ENCODE measurements around the gene SELE.

The SELE gene, protein sequence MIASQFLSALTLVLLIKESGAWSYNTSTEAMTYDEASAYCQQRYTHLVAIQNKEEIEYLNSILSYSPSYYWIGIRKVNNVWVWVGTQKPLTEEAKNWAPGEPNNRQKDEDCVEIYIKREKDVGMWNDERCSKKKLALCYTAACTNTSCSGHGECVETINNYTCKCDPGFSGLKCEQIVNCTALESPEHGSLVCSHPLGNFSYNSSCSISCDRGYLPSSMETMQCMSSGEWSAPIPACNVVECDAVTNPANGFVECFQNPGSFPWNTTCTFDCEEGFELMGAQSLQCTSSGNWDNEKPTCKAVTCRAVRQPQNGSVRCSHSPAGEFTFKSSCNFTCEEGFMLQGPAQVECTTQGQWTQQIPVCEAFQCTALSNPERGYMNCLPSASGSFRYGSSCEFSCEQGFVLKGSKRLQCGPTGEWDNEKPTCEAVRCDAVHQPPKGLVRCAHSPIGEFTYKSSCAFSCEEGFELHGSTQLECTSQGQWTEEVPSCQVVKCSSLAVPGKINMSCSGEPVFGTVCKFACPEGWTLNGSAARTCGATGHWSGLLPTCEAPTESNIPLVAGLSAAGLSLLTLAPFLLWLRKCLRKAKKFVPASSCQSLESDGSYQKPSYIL

DNA sequence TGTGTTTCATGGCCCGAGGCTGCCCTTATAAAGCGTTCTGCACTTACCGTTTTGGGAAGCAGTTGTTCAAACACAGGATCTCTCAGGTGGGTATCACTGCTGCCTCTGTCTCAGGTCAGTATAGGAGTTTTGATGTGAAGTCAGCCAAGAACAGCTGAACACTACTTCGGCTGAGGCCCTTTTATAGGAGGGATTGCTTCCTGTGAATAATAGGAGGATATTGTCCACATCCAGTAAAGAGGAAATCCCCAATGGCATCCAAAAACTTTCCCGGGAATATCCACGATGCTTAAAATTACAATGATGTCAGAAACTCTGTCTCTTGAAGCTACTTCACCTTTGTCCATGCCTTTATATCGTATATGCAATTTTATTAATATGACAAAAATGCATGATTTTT is at the start of gene SELE:
Gene SELE, minus strand, starts transcription at position 156 of the 400 bp plus-strand sequence. CDS start 467 bp downstream, outside the sequence.
- DNase-seq, result no peak

DNA sequence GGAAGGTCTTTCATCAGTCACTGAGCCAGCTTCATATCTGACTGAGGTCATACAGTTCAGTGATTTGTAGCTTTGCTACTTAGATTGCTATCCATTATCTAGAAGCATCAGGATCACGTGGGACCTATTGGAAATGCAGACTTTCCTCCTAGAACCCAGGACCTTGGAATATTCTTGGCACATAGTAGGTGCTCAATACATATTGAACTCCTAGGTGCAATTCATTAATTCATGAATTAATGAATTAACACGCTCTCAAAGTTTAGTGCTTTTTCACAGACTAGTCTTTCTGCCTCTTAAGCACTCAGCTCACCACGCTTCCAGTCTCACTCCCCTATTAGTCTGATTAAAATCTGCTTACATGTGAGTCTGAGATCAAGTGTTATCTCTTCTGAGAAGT is 48.7 kb upstream of the SELE start:
- DNase-seq, result no peak

DNA sequence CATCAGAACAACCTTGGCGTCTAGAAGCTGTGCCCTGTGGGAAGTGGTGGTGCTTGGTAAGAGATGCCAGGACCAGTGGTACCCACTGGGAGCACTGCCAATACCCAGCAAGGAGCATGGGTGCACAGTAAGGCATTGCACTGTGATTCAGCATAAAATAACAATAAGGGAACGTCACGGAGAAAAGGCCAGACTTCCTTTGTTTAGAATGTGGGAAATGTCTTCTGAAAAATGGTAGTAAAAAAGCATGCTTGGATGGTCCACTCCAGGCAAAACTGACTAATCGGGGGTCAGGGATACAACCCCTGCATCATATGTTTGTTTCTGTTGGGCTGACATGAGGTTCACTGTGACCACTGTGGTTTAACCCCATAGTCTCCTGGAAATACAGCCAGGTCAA is 46.1 kb upstream of the SELE start:
- no peak for DNase-seq

DNA sequence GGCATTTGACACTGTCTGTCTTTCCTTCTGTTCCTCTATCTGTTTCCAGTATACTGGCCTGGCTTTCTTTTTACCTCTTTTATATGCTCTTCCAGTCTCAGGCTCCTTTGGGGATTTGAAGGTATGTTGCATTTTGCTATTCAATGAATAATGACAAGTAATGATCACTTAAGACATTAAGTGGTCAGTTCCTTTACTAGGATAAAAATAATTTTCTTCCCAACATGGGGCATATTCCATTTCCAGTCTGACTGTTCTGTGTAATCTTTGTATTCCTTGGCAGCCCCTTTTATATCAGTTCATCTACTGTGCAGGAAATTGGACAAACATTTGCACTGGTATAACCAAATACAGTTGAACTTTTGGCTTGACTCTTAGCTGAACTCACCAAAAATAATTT is 45.3 kb upstream of the SELE start:
- DNase-seq, result no peak

DNA sequence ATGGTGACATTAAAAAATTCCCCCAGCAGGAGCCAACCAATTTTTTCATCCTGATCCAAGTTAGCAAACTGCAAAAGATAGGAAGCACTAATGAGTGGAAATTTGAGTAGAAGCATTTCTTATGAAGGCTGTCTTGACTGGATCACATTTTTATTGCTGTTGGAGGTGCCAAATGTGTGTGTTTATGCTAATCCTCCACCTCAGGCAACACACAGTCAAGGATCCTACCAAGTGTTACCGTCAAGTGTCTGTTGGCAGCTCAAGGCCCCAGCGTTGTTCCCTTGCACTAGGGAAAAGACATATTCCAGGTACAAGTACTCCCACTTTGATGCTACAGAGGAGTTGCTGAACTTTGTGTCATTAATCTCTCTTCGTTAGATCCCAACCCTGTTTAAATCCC is 42.6 kb upstream of the SELE start:
- no peak for DNase-seq

DNA sequence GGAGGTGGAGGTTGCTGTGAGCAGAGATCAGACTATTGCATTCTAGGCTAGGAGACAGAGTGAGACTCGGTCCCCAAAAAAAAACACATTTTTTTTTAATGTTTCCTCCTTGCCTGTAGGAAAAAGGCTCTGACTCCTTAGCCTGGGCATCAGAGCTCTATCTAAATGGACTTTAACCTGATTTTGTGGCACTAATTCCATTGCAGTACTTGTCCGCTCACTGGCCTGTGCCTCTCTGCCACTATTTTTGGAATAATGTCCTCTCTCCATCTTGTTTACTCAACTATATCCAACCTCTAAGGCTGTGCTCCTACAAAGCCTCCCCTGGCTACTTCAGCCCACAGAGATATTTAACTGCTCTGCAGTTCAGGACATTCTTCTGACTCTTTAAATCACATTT is 34.3 kb upstream of the SELE start:
- DNase-seq, result no peak

DNA sequence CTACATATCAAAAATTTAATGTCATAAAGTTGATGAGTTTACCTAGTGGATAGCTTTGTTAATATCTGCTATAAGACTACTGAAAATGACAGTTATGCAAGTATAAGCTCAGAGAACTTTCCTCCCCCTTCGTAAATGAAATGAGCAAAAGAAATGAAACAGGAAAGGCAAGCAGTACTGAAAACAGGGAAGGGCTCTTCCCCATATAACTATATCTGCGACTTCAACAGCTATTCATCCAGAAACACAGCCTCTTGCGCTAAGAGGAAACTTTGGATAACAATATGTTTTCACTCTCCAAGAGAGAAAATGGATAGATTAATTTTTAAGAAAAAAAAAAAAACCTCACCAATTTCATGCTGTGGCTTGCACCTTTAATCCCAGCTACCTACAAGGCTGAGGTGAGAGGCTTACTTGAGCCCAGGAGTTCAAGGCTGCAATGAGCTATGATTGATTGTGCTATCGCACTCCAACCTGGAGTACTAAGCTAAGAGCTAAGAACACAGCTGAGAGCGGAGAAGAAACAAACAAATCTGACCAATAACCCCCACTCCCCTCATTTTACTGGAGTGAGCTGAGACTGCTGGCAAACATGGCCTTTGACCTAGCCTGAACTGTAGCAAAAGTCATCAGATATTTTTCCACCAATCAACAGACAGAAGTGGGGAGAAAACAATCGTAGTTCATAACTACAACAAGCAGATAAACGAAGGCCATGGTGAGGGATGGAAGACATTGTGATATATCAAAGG is 31.9 kb upstream of the SELE start:
- DNase-seq, result no peak

DNA sequence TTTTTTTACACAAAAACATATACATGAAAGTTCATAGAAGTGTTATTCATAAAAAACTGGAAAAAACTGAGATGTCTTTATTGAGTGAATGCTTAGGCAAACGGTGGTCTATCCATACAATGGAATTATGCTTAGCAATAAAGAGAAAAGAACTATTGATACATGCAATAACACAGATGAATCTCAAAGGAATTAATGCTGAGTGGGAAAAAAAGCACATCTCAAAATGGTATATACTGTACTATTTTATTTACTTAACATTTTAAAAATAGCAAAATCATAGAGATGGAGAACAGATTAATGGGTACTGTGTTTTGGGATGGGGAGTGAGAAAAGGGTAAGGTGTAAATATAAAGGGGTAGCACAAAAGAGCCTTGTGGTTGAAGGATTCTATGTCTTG is 31.0 kb upstream of the SELE start:
- DNase-seq, result no peak

DNA sequence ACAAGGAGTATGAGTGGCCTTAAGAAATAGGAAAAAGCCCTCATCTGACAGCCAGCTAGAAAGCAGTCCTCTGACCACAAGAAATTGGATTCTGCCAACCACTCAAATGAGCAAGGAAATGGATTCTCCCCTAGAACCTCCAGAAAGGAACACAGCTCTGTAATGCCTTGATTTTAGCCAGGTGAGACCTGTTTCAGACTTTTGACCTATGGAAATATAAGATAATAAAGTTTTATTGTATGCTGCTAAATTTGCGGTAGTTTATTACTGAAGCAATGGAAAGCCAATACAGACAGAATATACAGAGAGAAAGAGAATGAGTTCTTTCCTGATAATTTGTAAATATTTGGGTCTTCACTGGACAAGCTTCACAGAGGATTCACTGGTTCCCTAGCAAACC is 28.8 kb upstream of the SELE start:
- no peak for DNase-seq

DNA sequence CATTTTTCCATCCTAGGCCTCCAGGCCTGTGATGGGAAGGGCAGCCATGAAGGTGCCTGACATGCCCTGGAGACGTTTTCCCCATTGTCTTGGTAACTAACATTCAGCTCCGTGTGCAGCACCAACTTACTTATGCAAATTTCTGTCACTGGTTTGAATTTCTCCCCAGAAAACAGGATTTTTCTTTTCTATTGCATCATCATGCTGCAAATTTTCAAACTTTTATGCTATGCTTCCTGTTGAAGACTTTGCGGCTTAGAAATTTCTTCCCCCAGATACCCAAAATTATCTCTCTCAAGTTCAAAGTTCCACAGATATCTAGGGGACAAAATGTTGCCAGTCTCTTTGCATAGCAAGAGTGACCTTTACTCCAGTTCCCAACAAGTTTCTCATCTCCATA is 25.2 kb upstream of the SELE start:
- no peak for DNase-seq

DNA sequence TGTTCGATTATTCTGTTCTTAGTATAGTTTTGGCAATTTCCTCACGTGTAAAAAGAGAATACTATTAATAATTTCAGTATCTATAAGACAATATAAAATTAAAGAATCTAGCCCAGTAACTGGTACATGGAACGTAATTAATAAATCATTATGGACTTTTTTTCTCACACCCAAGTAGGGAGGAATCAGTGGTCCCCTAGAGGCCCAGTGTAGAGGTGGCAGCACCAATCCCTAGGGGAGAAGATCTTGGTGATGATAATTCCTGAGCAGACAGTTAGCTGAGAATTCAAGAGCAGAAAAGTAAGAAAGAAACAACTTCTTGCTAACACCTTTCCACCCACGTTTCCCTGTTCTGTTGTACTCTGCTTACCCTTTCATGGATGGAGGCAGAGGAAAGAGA is 19.7 kb upstream of the SELE start:
- DNase-seq, result no peak

DNA sequence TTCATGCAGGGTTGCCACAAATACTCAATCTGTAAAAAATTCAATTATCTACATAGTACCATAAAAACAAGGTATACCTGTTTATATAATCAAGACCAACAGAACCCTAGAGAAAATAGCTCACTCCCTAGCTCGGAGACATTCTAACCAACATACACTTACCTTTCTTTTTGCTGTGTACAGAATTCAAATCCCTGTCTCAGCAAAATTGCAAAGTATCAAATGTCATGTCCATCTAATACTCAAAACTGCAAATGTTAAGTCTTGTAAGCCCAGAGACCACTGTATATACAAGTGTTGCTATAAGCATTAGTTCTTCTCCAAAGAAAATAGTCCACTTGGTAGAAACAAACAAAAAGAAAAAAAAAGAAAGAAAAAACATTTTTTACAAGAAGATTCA is 16.2 kb upstream of the SELE start:
- no peak for DNase-seq

DNA sequence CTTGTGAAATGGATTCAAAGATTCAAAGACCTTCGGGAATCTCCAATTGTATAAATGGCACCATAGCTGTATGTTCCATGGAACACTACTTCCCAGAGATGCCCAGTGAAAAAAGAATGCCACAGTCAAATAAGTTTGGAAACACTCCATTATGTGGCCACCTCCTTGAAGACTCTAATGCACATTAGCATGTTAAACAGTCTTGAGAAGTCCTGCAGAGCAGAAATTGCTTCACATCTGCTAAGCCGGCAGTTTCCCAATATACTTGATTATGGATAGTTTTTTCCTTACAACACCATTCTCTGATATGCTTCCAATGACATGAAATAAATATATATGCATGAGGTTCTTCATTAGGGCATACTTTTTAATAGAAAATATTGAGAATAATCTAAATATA is 12.7 kb upstream of the SELE start:
- no peak for DNase-seq

DNA sequence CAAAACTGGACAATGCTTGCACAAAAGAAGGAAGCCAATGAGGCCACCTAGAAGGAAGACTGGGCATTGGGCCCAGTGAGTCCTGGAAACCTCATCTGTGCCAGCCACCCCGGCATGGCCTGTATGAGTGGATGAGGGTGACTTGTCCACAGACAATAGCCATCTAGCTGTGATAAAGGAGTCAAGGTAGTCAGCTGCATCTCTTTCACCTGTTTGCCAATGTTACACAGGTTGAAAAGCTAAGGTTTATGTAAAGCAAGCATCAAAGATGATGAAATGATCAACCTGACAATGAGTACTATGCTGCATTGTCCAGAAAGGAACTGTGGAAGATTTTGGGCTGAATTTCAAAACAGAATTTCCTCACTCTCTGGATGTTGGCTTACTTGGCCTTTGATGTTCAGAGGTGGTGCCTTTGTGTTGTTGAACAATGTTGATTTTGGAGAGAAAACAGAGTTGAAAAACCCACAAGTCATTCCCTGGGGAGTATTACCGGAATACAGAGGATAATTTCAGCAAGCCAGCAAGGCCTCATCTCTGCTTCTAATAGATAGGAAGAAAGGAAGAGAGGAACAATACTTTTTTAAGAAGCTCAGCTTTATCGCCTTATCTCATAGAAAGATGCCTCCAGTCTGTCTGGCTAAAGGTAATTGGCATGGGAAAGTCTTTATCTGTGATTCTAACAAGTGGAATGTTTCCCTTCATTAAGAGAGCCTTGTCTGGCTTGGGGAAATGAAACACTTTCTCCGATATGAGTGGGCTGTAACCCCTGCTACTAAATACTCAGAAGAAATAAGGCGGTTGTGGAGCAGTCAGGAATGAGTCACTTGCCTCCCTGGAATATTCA is 11.4 kb upstream of the SELE start:
- no peak for DNase-seq

DNA sequence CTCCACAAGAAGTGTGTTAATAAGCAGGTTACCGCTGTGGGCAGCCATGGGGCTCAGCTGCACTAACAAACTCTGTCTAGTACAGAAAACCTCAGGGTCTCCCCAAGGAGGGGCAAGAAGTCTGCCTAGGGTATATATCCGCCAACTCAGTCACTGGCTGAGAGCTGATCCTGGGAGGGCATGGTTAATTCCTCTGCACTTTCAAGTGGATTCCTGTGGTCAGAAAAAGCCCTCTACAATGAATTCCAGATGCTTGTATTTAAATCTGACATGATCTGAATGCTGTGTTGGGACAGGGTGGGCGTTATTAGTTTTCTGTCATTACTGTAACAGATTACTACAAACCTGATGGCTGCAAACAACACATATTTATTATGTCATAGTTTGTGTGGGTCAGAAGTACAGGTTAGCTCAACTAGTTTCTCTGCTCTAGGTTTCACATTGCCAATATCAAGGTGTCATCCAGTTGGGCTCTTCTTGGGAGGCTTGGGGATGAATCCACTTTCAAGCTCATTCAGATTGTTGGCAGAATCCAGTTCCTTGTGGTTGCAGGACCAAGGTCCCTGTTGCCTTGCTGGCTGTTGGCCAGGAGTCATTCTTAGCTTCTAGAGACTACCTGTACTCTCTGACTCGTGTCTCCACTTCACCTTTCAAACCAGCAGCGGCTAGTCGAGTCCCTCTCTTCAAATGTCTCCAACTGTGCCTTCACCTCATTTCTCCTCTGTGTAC is 8.0 kb upstream of the SELE start:
- no peak for DNase-seq

DNA sequence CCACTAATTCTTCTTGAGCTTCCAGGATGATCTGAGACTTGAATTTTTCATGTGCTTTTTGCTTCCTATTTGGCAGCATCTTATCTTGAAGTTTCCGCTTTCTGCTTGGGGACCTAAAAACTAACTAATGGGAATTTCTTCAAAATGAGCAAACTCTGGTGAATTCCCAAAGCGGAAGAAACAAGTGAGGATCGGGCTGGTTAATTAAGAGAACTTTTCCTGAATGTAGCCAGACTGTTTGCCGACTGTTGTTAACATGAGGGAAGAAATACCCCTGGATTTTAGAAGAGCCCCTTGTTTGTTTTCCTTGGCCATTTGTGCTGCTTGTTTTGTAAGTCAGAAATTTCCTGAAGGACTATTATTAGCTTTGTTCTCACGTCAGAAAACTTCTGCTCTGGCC is 6.1 kb upstream of the SELE start:
- no peak for DNase-seq

DNA sequence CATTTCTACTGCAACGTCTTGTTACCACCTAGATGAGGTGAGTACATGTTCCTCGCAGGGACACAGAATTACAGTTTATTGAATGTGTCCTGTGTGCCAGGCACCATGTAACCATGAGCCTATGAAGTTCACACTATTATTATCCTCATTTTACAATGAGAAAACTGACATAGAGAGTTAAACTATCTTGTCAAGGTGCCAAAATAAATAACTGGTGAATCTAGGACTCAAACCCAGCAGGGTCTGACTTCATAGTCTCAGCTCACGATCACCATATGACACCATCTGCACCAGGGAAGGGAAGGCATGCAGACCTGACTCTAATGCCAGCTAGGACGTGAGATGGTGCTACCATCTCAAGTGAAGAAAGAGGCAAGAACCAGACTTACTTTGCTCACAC is 2.4 kb downstream of the SELE start:
- no peak for DNase-seq

DNA sequence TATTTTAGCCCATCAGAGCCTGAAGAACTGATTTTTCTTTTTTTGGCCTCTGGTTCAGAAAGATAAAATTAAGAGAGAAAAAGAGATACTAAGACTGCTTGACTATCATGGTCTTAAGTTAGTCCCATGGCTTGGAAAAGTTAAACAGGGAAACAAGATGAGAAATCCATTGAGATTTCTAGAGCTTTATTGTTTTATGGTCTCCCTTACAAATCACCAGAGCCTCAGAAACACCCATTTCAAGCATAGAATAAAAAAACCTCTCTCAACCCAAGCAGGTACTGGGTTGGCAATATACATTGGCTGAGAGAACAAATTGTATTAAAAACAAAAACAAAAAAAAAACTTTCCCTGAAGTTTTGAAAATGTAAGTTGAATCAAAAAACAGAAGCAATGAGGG is 3.9 kb downstream of the SELE start:
- no peak for DNase-seq

DNA sequence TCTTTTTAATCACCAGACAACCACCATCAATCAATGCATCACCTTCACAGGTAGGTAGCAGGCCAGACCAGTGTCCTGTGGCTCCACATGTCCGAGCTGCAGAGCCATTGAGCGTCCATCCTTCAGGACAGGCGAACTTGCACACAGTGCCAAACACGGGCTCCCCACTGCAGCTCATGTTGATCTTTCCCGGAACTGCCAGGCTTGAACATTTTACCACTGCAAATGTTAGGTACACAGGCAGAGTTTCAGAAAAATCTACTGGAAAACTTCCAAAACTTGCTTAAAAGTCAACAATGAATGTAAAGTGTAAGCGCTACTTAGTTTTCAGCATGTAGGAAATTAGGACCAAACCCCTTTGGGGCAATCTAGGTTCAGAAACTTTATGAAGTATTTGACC is 6.6 kb downstream of the SELE start:
- no peak for DNase-seq

DNA sequence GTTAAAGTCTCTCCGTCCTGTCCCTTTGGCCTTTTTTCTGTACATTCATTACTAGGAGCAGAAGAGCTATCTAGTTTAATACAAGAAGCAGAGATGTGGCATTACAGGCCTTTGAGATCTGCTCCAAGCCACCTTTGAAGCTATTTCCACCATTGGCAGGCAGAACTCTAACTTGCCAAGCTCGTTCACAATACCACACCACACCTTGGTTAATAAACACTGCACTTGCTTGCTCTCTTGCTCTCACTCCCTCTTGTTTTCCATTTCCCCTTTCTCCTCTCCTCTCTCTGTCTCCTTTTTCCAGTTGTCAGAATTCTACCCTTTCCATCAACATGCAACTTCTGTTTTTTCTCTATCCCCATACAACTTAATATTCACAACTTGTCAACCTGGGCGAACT is 7.0 kb downstream of the SELE start:
- DNase-seq, result no peak

DNA sequence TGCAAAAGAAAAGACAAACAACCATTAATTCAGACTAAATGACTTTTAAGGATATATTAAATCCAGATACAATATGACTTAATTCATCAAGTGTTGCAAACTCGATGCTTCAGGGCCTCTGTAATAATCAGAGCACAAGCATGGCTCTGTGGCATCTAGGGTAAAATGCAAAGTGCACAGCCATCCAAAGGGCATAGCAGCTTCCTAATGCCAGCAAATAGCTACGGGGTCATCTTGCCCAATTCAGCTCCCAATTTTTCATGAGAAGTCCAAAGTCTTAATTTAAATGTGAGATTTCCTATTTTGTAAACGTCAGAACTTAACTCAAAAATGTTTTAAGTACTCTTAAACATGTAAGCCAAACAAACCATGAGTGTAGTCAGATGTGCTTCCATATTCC is 7.9 kb downstream of the SELE start:
- no peak for DNase-seq

DNA sequence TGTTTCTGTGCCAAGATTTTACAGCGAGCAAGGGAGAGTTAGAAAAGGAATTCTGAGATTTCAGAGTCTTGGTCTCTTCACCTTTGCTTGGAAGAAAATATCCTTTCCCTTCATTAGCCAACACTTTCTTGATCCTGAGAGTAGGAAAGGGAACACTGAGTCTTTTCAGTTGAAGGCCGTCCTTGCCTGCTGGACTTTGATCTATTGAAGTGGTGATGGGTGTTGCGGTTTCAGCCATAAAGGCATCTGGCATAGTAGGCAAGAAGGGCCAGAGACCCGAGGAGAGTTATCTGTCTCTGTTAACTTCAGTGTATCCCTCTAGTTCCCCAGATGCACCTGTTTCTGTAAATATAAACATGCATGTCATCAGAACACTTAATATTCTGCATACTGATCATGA is 9.7 kb downstream of the SELE start:
- no peak for DNase-seq

DNA sequence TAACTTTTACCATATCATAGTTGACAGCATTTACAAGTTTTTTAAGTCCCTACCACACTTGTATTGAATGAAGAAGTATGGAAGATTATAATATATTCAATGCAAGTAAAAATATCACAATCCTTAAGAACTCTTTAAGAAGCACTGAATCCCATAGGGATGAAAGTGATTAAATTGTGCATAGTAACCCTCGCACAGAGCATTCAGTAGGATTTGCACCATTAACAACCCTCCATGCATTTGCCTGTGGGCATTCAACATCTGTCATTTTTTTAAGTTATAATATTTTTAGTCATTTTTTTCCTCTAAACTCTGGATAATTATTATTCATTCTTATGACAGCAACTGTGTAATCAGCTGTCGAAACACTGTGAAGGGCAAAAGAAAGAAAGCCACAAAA is 10.1 kb downstream of the SELE start:
- no peak for DNase-seq

All from cortex of kidney (tissue), 1 donor.